Measurements from ENCODE around the gene LRP10. TPM values are rescaled to one million over a fixed set of nuclear protein-coding genes. Genes with fewer than 3 reads are reported as not detected.

The LRP10 gene
- total RNA-seq, 1 donor from 2014 or later, result 137 TPM

GRCh38 chr14:22837114-22837749 is 34.3 kb upstream of the LRP10 start:
- TF ChIP-seq POLR2AphosphoS5 (IDR thresholded peaks at IDR 0.05; ENCODE audit: insufficient read depth in 1 of 2, low read depth in 1 of 2) (no peak), POLR2A (IDR thresholded peaks at IDR 0.05) (no peak)
- TF ChIP-seq, protein P1, sequence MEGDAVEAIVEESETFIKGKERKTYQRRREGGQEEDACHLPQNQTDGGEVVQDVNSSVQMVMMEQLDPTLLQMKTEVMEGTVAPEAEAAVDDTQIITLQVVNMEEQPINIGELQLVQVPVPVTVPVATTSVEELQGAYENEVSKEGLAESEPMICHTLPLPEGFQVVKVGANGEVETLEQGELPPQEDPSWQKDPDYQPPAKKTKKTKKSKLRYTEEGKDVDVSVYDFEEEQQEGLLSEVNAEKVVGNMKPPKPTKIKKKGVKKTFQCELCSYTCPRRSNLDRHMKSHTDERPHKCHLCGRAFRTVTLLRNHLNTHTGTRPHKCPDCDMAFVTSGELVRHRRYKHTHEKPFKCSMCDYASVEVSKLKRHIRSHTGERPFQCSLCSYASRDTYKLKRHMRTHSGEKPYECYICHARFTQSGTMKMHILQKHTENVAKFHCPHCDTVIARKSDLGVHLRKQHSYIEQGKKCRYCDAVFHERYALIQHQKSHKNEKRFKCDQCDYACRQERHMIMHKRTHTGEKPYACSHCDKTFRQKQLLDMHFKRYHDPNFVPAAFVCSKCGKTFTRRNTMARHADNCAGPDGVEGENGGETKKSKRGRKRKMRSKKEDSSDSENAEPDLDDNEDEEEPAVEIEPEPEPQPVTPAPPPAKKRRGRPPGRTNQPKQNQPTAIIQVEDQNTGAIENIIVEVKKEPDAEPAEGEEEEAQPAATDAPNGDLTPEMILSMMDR (IDR thresholded peaks at IDR 0.05), result no peak
- H3K9me3 ChIP-seq, result no peaks in the 10 kb centered on the region
- intact Hi-C loops (cut with DNase I), result loop anchor here (1.0 kb wide), 1 partner anchor 11 kb away; no protein-coding TSS in a partner anchor
- H3K27ac ChIP-seq, result peak overlapping the region; percentile 96
- no peaks in the 10 kb centered on the region for H3K27me3 ChIP-seq
- H3K4me1 ChIP-seq, result peaks cover 50% of the 10 kb centered on the region
- no peak for DNase-seq (ENCODE audit: extremely low spot score in 2 of 2)
- H3K36me3 ChIP-seq, result peaks cover 0 to 25% of the 10 kb centered on the region in 2 donors
- H3K4me3 ChIP-seq, result peak overlapping the region; percentile 77 to 96

DNA sequence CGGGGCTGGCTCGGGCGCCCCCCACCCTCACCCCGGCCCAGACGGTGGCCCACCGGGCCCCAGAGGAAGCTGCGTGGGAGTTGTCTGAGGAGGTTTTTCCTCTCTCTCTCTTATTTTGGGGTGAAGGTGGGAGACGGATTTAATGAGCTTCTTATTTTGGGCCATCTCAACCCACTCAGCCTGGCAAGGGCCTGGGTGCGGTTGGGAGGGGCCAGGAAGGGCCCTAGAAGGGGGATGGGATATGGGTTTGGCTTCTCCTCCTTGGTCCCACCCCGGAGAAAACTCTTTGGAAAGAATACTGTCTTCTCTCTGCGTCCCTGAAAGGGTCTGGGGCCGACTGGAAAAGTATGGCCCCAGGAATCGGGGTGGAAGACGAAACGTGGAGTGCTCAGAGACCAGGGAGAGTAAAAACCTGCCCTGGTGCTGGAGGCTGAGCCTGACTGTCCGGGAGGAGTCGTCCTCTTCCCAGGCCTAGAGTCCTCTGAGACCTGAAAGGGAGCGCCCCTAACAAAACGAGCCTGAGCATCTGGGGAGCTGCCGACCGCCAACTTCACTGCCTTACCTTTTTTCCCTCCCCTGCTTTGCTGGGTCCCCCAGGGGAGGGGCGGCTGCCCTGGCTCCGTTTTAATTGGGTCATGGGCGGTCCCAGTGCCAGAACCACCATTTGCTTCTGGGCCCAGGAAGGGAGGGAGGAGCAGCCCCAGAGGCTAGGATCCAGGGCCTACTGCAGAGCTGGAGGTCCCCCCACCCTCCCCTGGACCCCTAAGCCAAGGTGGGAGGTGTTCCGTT is 33.6 kb upstream of the LRP10 start:
- TF ChIP-seq POLR2A (IDR thresholded peaks at IDR 0.05) (peak in 1 of 2 donors; percentile 71), POLR2AphosphoS5 (IDR thresholded peaks at IDR 0.05; ENCODE audit: insufficient read depth in 1 of 2, low read depth in 1 of 2) (peak in 1 of 2 donors; percentile 90)
- TF ChIP-seq, protein P1 (IDR thresholded peaks at IDR 0.05), result no peak
- DNase-seq (ENCODE audit: extremely low spot score in 2 of 2), result no peak

GRCh38 chr14:22838631-22839041 is 32.9 kb upstream of the LRP10 start:
- Histone ChIP-seq H3K27ac (peak overlapping the region; percentile 96), H3K4me1 (peaks cover 64% of the 10 kb centered on the region), H3K9me3 (no peaks in the 10 kb centered on the region), H3K36me3 (peaks cover 0 to 37% of the 10 kb centered on the region in 2 donors), H3K27me3 (no peaks in the 10 kb centered on the region), H3K4me3 (peak overlapping the region; percentile 77 to 96)
- DNase-seq (ENCODE audit: extremely low spot score in 2 of 2), result no peak
- intact Hi-C loops (cut with DNase I), result no loop called here
- TF ChIP-seq, protein P1 (IDR thresholded peaks at IDR 0.05), result no peak
- TF ChIP-seq POLR2A (IDR thresholded peaks at IDR 0.05) (no peak), POLR2AphosphoS5 (IDR thresholded peaks at IDR 0.05; ENCODE audit: insufficient read depth in 1 of 2, low read depth in 1 of 2) (no peak)

More for the DNA sequence above, 33.6 kb upstream of the LRP10 start:
- H3K9me3 ChIP-seq, result no peaks in the 10 kb centered on the region
- H3K27me3 ChIP-seq, result no peaks in the 10 kb centered on the region
- intact Hi-C loops (cut with DNase I), result loop anchor here (1.0 kb wide), 1 partner anchor 10 kb away; no protein-coding TSS in a partner anchor
- H3K27ac ChIP-seq, result peak overlapping the region; percentile 96
- H3K36me3 ChIP-seq, result peaks cover 0 to 32% of the 10 kb centered on the region in 2 donors
- peaks cover 57% of the 10 kb centered on the region for H3K4me1 ChIP-seq
- H3K4me3 ChIP-seq, result peak overlapping the region; percentile 77 to 96

GRCh38 chr14:22839159-22839779 is 32.3 kb upstream of the LRP10 start:
- Histone ChIP-seq H3K36me3 (peaks cover 0 to 37% of the 10 kb centered on the region in 2 donors), H3K27me3 (no peaks in the 10 kb centered on the region), H3K9me3 (no peaks in the 10 kb centered on the region), H3K4me1 (peaks cover 70% of the 10 kb centered on the region), H3K27ac (peak overlapping the region; percentile 96), H3K4me3 (peak overlapping the region; percentile 77 to 96)
- TF ChIP-seq POLR2AphosphoS5 (IDR thresholded peaks at IDR 0.05; ENCODE audit: insufficient read depth in 1 of 2, low read depth in 1 of 2), result peak in 1 of 2 donors; percentile 75
- TF ChIP-seq, protein P1 (IDR thresholded peaks at IDR 0.05), result no peak
- no peak for TF ChIP-seq POLR2A (IDR thresholded peaks at IDR 0.05)
- DNase-seq (ENCODE audit: extremely low spot score in 2 of 2), result no peak
- intact Hi-C loops (cut with DNase I), result no loop called here

Measured in vagina (tissue), 2 donors.